GM12801 (cell line): ENCODE data around the gene TMEM178B.

ENCODE experiments used
- TF ChIP-seq, protein P1 (sequence below): IDR thresholded peaks from one replicate; pipeline ENCODE4 v1.5.1; 2011; ENCODE audit warnings: control low read depth; ENCODE audit not compliant: insufficient read length; ENCODE audit errors: extremely low read depth

Gene TMEM178B

GRCh38 chr7:141511676-141512396 is 438.0 kb downstream of the TMEM178B start:
- TF ChIP-seq, protein P1, sequence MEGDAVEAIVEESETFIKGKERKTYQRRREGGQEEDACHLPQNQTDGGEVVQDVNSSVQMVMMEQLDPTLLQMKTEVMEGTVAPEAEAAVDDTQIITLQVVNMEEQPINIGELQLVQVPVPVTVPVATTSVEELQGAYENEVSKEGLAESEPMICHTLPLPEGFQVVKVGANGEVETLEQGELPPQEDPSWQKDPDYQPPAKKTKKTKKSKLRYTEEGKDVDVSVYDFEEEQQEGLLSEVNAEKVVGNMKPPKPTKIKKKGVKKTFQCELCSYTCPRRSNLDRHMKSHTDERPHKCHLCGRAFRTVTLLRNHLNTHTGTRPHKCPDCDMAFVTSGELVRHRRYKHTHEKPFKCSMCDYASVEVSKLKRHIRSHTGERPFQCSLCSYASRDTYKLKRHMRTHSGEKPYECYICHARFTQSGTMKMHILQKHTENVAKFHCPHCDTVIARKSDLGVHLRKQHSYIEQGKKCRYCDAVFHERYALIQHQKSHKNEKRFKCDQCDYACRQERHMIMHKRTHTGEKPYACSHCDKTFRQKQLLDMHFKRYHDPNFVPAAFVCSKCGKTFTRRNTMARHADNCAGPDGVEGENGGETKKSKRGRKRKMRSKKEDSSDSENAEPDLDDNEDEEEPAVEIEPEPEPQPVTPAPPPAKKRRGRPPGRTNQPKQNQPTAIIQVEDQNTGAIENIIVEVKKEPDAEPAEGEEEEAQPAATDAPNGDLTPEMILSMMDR = no peak

DNA sequence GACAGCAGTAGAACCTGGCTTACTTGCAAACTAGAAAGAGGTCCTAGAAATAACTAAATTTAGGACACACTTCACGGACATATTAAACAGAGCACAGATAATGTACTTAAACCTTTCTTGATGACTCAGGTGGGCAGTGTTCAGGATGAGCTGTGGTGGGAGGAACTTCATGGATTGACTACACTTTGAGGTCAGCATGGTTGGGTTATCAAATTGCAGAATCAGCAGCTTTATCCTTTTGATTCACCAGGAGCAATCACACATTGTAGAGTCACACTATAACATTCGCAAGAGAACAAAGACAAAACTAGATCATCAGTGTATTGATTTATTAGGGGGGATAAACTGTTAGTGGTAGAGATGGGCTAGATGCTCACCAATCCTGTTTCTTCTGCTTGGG is 438.7 kb downstream of the TMEM178B start:
- TF ChIP-seq, protein P1 = no peak

DNA sequence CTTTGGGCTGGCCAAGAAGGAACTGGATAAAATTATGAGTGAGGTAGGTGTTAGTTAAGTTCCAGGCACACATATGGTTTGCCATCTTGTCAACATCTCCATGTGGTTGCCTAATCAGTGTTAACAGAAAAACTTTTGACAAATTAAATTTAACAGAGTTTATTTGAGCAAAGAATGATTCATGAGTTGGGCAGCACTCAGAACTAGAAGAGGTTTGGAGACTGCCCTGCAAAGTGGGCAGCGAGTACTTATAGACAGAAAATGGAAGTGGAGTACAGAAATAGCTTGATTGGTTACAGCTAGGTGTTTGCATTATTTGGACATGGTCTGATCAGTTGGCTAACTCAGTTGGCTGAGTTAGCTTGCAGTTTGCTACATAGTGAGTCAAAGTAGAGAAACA is 439.9 kb downstream of the TMEM178B start:
- TF ChIP-seq, protein P1 = no peak

DNA sequence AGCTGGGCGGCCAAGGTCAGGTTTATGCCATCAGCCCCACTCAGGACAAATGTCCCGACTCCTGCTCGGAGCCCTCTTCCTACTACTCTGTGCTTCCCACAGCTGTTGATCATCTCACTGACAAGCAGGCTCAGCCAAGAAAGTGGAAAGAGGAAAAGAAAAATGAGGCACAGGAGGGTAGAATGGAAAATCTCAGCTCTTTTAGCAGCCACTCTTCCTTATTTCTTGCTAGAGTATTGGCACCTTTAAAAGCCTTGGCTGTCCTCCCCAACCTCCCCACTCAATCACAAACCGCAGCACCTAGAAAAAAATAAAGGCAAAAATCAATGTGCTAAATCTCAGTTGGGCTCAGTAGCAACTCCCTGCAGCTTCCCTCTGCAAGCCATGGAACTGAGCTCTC is 442.1 kb downstream of the TMEM178B start:
- TF ChIP-seq, protein P1 = no peak

DNA sequence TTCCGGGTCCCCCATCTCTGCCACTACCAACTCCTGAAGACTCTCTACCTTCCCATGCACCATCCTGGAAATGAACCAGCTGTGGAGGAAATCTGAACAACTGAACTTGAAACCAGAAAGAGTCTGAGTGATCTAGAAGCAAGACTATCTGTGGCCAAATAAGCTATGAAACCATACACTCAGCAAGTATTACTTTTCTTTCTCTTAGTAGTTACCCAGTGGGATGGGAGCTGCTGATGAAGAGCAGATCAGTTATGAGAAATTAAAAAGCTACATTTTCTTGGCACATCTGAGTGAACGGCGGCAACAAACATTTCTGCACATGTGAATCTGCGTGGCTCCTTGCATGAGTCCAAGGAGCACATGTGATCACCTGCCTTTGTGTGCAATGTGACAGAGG is 445.8 kb downstream of the TMEM178B start:
- TF ChIP-seq, protein P1 = no peak

DNA sequence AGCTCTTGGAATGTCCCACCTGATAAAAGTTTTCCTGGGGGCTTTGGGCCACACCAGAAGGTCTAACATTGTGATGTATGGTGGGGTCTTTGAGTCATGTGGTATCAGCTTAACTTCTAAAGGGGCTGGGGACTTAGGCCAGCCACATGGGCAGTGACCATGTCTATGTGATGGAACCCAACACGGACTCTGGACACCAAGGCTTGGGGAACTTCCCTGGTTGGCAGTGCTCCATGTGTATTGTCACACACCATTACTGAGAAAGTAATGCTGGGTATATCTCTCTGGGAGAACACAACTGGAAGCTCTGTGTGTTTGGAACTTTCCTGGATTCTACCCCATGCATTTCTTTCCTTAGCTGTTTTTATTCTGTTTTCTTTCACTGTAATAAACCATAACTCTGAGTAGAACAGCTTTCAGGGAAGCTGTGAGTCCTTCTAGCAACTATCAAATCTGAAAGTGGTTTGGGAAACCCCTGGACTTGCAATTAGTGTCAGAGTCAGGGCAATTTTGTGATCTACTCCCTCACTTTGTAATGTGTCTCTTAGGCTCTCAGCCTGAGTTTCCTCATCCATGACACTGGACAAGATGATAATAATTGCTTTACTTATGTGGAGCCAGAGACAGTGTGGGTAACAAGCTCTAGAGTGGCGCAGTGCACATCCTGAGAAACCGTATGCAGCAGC is 448.9 kb downstream of the TMEM178B start:
- TF ChIP-seq, protein P1 = no peak

GRCh38 chr7:141525973-141526514 is 452.2 kb downstream of the TMEM178B start:
- TF ChIP-seq, protein P1 = no peak
